HG03066 (cell line): ENCODE data around the gene RAPGEF2.
"Not testable (repeated sequence)": the region's sequence is repeated elsewhere in the genome, so short reads cannot be mapped to it uniquely, and the experiment has no call there.

ENCODE experiments used
- ATAC-seq: cut with Tn5 transposase; IDR thresholded peaks from one replicate; pipeline ENCODE4 v1.9.1; 2021; ENCODE audit warnings: low read depth; ENCODE audit not compliant: unreplicated experiment

RAPGEF2 gene

DNA sequence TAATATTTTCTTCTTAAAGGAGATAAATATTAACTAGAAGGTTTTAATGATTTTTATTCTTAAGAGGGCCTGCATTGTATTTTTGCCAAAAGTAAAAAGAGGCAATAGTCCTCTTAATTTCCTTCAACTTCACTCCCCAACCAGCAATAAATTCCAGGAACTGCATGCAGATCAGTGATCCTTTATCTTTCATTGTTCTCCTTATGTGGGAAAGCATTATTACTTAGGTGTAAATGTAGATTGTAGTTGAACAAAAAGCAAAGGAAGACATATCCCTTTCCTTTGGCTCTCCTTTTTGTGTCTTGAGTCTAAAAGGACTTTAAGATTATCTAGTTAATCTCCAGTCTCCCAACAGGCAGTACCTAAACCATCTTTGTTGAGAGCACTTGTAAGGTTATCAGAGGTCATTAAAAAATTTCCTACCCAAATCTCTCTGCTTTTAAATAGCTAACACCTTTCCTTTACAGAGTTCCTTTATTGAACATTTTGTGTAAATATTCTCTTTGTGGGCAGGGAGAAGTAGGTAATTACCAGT is 55.3 kb downstream of the RAPGEF2 start:
- ATAC-seq, result no peak

DNA sequence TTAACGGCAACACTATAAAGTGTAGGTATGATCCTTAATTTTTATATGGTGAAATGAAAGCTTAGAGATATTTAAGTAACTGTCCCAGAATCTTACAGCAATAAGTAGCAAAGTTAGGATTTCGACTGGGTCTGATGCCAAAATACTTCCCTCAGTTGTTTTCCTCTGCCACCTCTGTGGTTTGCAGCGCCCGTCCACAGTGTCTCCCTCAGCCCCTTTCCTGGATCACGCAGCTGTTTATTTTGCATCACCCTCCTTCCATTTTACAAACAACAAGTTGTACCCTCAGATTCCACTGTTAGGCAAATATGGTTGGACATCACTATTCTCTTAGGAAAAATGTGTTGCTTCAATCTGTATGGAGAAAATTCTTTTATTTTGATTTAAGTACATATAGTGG is 56.1 kb downstream of the RAPGEF2 start:
- no peak for ATAC-seq

DNA sequence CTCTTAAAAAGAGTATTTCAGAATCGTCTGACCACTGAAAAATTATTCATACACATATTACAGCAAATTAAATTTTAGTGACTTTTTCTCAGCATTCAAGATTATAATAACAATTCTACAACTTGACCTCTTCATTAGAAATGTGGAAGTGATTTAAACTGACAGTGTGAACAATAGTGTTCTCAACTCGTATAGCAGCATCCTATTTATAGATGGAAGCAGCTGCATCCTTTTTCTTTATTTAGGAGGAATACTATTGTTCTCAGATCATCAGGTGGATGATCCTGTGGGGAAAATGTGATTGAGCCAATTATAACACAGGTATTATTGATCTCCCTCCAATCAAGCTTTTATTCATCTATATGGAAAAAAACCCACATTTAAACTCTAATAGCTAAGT is 56.7 kb downstream of the RAPGEF2 start:
- no peak for ATAC-seq

DNA sequence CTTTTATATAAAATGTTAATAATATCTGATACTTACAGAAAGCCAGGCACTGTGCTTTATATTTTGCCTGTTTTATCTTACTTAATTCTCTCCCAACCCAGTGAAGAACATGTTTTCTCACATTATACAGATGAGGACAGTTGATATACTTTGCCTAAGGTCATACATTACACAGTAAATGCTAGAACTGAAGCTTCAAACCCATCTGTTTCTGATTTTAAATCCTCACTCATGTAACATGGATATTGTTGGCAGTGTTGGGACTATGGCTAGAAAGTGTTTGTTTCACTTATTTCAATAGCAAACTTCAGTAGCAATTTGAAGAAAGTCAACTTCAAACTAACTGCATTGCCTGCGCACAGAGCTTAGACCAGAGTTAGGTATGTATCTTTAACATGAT is 57.4 kb downstream of the RAPGEF2 start:
- ATAC-seq, result no peak

DNA sequence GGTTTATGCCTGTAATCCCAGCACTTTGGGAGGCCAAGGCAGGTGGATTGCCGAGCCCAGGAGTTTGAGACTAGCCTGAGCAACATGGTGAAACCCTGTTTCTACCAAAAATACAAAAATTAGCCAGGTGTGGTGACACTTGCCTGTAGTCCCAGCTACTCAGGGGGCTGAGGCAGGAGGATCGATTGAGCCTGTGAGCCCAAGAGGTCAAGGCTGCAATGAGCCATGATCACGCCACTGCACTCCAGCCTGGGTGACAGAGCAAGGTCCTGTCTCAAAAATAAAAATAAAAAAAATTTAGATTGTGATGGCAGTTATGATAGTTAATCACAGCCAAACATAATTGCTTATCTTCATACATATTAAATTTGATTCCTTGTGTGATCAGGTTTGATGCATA is 58.6 kb downstream of the RAPGEF2 start:
- ATAC-seq, result not testable (repeated sequence)

DNA sequence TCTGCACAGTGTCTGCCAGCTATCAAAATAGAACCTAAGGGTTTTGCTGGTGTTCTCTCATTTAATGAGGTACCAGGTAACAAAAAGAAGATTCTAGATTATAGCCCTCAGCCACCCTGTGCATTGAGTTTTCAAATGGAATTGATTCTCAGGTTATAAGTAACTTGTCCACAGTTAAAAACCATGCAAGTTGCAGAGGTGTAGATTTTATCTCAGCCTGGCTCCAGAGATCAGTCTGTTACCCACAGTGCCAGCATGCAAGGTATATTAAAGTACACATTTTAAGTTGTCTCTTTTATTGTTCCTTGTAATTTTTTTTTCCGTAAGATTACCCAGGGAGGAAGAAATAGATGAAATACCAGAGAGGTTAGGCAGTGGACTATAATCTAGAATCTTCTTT is 59.7 kb downstream of the RAPGEF2 start:
- ATAC-seq, result no peak

DNA sequence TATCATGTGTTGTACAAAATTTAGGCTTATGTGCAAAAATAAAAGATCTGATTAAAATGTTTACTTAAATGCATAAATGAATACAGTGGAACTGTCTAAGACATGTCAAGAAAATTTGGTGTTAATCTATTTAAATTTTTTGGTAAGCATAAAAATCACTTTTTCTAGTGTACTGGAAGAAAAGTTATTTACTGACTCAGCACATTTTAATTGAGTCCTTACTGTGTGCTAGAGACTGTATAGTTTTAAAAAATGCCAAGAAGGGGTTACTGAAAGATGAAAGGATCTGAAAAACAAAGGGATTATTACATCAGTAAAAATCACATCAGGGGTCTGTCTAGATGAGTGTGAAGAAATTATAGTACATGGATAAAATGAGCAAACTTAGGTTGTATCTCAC is 60.6 kb downstream of the RAPGEF2 start:
- no peak for ATAC-seq

DNA sequence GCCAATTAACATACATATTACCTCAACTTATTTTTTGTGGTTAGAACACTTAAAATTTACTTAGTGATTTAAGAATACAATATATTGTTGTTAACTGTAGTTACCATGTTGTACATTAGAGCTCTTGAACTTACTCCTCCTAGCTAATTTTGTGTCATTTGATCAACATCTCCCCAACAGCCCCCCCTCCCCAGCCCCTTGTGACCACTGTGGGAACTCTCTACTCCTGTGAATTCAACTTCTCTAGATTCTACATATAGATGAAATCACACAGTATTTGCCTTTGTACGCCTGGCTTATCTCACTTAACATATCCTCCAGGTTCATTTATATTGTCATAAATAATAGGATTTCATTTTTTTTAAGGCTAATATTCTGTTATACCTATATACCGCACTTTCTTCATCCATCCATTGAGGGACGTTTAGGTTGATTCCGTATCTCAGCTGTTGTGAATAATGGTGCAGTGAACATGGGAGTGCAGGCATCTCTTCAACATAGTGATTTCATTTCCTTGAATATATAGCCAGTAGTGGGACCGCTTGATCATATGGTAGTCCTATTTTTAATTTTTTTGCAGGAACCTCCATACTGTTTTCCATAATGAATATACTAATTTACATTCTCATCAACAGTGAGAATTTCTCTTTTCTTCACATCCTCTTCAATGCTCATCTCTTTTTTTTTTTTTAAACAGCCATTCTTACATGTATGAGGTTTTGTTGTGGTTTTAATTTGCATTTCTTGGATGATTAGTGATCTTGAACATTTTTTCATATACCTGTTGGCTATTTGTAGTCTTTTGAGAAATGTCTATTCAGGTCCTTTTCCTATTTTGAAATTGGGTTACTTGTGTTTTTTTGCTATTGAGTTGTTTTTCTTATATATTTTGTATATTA is 66.8 kb downstream of the RAPGEF2 start:
- ATAC-seq, result peak; percentile 68

DNA sequence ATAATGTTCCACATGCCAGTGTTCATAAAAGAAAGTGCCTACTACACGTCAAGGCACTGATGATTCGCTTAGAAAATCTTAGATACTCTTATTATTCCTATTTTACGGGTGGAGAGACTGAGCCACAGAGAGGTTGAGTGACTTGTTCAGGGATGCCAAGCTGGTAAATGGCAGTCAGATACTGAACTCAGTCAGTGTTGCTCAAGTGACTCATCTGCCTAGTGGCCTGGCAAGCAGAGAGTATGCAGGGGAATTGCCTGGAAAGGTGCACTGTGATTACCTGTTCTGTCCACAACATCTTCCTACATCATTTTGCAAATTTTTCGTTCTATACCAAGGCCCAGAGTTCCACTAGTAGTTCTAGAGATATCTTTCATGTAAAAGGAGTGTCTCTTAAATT is 68.4 kb downstream of the RAPGEF2 start:
- no peak for ATAC-seq

DNA sequence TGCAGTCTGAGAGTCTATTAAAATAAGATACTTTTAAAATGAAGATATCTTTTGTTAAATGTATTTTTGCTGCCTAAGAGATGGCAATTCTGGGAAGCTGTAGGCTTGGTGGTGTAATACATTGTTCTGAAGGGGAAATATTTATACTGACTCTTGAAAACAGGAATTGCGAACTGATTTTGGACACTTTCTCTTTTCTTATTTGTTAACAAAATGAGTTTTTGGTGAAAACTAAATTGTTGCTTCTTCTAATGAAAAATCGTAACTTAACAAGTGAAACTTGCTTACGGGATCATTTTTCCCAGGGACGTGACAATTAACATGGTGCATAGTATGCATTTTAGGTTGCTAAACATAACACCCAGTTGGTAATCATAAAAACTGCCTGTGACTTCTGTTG is 71.0 kb downstream of the RAPGEF2 start:
- no peak for ATAC-seq

DNA sequence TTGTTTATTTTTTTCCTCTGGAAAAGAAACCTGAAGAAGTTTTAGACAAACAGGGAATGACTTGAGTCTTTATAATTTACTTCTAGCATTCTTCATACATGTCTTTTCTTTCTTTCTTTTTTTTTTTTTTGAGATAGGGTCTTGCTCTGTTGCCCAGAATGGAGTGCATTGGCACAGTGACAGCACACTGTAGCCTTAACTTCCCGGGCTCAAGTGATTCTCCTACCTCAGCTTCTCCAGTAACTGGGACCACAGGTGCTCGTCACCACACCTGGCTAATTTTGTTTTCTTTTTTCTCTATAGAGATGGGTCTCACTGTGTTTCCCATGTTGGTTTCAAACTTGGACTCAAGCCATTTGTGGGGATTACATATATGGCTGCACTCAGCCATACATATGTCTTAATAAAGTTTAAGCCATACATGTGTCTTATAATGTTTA is 71.8 kb downstream of the RAPGEF2 start:
- no peak for ATAC-seq

DNA sequence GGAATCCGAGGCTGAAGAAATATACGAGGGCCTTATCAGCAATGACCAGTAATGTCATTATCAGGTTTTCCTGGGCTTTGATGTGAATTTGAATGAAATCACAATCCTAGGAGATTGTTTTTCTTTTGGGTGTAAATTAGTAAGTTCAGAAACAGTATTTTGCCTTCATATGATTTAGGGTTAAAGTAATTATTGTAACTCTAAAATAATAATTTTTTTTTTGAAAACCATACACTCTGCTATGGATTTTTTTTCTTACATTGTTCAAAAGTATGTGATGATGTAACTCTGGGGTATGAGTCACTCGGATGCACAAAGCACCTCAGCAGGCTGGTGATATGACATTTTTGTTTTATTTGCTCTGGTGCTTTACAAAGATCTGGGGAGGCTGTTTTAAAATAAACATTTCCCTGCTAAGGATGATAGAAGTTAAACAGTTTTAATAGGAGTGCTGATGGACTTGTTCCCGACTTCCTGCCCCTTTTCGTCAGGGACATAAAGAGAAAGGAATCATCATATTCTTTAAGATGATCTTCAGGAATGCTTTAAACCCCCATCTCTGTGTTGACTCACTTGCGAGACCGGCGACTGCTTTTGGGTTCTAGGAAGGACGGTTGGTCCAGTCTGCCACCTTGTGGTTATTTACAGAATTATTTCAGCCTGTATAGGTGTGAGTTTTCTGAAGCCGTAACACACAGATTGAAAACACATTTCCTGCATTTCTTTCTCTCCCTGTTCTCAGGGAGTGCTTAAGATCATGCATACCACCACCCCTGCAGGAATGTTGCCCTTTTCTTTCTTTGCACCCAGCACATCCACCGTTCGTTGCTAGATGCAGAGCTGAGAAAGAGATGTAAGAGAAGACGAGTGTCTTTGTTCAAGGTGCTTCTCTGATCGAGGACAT is 72.5 kb downstream of the RAPGEF2 start:
- peak; percentile 49 for ATAC-seq

DNA sequence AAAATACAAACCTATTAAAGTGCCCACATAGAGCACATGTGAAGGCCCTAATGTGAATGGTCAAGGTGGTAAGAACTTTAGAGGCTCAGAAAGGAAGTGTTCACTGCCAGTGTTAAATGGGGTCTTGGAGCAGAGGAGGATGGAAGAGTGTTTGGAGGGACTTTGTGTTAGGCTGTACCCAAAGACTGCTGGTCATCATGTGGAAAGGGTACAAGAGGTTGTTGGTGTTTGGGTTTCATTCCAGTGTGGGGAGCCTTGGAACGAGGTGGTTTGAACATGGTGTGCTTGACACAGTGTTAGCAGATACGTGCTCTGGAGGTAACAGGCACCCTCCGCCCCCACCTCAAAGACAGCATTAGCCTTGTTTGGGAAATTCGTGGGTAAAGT is 73.1 kb downstream of the RAPGEF2 start:
- no peak for ATAC-seq

DNA sequence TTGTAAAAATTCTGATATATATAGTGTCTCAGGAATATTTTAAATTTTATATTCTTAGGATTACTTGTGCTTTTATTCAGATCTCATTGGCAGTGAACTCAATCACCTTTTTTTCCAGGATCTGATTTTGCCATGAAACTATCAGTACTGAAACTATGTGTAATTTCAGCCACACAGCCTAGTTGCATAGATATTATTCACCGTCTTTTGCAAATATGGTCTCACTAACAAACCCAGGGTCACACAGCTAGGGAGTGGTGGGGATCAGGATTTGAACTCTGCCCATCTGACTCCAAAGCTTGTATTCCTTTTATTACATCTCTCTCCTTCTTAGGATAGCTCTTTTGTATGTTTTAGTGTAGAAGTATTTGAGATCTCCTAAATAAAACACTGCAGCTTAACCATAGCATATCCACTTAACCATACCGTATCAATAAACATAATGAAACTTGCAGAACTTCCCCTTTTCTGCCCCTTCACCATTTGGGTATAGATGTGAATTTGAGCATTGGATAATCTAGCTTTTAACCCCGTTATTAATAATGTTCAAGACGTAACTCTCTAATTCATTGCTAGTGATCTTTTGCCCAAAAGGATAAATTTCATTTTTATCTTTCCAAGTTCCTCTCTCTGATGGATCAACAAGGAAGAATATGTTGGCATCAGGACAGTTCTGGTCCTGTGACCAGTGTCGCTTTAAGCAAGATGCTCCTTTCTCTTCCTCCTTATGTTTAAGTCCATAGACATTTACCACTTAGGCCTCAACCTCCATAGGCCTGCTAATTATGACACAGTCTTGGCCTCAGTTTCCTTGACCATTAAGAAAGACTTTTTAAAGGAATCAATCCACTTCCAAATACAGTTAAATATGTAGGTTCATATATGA is 74.6 kb downstream of the RAPGEF2 start:
- ATAC-seq, result peak; percentile 36

DNA sequence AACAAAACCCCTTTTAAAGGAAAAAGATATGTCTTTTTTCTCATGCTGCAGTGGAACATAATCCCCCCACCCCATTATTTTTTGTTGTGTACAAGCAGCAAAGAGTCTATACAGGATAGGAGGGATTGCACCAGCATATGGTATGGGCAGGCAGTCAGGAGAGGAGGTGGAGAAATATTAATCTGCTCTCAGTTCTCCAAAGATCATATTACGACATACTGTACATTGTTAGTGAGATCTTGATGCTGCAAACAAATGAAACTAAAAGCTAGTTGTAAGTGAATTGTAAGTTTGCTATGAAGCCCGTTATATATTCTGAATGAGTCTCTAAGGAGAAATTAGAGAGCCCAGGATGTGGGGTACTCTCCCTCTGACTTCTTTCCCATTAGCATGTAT is 75.3 kb downstream of the RAPGEF2 start:
- no peak for ATAC-seq

DNA sequence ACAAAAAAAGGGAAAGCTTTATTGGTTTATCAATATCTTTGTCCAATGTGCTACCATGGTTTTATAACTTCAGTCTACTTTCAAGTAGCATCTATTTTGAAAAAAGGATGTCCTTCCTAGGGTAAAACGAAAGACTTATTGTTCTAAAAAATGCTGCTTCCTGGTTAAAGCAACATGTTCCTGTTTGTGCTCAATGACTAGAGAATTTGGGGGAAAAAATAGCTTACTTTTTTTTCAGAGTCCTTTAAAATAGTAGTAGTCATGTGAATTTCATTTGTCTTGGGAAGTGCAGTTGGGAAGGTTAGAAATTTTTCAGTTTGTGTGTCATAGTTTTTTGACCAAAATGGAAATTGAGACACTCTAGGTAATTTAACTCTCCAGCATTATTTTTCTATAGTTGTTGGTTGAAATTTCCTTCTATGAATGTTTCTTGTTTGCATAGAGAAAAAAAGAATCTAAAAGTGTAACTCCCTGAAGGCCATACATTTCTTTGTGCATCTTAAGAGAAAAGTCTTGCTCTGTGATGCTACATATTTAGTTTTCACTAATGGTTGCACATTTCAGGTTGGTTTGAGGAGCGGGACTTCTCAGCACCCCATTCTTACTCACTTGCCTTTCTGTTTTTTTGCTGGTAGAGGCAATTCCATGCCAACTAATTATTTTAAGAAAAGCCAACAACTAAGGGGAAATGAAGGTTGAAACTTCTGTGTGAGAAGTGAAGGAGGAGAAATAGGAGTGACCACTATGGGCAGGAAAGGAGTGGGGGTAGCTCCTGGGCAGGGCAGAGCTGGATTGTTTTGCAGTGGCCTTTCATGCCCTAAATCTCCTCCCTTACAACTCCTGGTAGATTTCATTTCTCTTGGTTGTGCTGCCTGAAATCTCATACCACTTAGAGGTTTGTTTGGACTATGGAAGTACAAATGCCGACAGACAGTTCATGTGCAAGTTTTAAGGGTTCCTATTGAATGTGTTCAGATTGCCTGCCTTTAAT is 76.4 kb downstream of the RAPGEF2 start:
- ATAC-seq, result no peak

DNA sequence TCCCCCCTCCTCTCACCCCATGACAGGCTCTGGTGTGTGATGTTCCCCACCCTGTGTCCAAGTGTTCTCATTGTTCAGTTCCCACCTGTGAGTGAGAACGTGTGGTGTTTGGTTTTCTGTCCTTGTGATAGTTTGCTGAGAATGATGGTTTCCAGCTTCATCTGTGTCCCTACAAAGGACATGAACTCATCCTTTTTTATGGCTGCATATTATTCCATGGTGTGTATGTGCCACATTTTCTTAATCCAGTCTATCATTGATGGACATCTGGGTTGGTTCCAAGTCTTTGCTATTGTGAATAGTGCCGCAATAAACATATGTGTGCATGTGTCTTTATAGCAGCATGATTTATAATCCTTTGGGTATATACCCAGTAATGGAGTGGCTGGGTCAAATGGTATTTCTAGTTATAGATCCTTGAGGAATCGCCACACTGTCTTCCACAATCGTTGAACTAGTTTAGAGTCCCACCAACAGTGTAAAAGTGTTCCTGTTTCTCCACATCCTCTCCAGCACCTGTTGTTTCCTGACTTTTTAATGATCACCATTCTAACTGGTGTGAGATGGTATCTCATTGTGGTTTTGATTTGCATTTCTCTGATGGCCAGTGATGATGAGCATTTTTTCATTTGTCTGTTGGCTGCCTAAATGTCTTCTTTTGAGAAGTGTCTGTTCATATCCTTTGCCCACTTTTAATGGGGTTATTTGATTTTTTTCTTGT is 81.2 kb downstream of the RAPGEF2 start:
- not testable (repeated sequence) for ATAC-seq

DNA sequence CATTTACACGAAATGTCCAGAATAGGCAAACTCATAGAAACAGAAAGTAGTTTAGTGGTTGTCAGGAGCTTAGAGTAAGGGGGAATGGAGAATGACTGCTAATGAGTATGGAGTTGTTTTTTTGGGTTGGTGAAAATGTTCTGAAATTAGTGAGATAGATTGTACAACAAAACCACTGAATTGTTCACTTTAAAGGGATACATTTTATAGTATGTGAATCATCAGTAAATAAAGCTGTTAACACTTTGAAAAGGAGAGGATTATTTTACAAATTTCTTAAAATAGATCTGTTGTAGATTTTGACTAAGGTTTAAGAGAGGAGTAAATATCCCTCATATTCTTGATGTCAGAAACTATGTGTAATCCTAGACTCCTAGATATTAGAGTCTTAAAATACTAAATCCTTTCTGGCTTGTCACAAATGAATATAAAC is 82.7 kb downstream of the RAPGEF2 start:
- ATAC-seq, result no peak
